Left colon (tissue), 2 donors: ENCODE data around the gene TECTA. TPM values are rescaled to one million over a fixed set of nuclear protein-coding genes. Genes with fewer than 3 reads are reported as not detected.
"Not testable (repeated sequence)": the region's sequence is repeated elsewhere in the genome, so short reads cannot be mapped to it uniquely, and the experiment has no call there.

Source experiments
- ATAC-seq: fragments of 200-7000 bp; cut with Tn5 transposase; one replicate; pipeline ENCODE4 v1.9.1; 2020; ENCODE audit warnings: mild to moderate bottlenecking, moderate library complexity
- DNase-seq, 2 donors: peaks; one replicate each; pipeline ENCODE4 v3.0.0-alpha.2; 2020
- intact Hi-C, 2 donors: fragments of 100-400 bp; cut with DNase I in 1 of 2; cut with micrococcal nuclease in 1 of 2; formaldehyde crosslinking; loops; one replicate each; pipeline versions ENCODE4 v1.11.2 to v1.14.0; 2022; cut with DNase I, micrococcal nuclease
- total RNA-seq, 2 donors: library from RNA; stranded (reverse); fragmentation: NEBNext Ultra II Directional; extraction: Animal tissue kit (Norgen Biotek cat#: 25700); gene quantifications; one replicate each; pipeline ENCODE4 v1.2.1, GENCODE V29; 2021
- donor health status: DM: no; HTN: no; CAD: no.
- donor health status: DM: yes; HTN: yes; CAD: no.

TECTA gene
- total RNA-seq, 2 donors from 2014 or later = 0.14 to 0.24 TPM

DNA sequence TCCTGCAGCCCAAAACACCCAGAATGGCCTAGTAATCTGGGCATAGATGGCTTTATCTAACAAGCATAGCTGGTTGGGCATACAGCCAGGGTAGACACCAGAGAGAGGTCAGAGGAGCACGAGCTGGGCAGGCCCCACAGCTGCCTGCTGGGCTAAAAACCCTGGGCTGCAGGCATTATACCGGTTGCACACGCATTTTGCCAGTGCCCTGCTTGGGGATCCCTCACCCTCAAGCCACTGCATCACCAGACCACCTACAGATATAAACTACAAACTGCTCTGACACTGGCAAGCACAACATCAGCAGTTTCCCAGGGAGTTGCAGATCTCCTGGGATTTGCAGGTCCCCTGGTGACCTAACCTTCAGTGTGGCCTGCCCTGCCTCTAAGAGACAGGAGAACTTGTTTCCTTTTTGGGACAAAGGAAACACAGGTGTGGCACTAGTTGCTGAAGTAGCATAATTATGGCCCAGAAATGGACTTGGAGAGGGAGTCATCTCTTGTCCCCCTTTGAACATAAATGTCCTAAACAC lies 112.4 kb downstream of the TECTA start:
- DNase-seq (no peak), ATAC-seq (no peak)
- intact Hi-C loops = no loop called here

DNA sequence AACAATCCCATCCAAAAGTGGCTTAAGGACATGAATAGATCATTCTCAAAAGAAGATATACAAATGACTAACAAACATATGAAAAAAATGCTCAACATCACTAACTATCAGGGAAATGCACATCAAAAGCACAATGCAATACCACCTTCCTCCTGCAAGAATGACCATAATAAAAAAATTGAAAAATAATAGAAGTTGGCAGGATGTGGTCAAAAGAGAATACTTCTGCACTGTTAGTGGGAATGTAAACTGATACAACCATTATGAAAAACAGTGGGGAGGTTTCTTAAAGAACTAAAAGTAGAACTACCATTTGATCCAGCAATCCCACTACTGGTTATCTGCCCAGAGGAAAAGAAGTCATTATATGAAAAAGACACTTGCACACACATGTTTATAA lies 113.8 kb downstream of the TECTA start:
- DNase-seq (no peak), ATAC-seq (no peak)
- intact Hi-C loops = no loop called here

DNA sequence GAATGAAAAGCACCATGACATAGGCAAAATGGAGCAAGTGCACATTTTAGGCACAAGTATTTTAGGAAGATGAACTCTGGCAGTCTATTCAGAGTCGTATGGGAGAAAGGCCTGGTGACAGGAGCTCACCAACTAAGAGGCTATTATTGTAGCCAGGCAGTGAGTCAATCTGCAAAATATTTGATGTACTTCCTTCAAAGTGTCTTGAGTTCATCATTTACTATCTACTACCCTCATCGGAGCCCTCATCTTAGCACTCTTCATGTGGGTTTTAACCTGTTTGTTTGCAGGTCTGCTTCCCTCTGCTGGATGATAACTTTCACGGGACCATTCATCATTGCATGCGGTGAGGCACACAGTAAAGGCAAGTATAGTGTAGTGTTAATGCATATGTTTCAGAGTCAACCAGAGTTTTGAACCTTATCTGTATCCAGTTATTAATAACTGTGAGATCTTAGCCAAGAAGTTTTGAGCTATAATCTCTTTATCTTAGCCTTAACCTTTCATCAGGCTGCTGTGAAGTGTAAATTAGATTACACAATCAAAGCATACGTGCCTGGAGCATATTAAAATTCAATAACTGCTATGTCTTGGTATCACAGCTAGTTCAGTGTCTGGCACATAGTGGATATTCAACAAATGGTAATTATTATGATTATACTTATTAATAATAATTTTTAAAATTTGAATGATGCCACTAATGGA lies 120.6 kb downstream of the TECTA start:
- DNase-seq (no peak), ATAC-seq (no peak)
- intact Hi-C loops = no loop called here

DNA sequence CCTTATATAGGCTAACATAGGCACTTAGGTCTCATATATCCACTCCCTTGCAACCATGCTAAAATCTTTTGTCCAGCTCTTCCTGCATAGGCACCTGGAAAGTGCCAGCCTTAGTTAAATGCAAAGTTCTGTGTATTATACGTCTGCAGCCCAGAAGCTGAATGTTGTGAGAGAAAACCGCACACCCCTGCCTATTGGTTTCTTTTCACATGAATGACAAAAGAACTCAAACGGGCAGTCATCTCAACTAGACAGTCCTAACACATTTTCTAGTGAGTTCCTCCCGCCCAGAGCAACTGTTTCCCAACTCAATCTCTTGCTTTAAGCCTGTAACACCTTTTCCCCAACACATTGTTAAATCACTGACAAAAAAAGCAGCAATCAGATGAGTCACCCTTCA lies 122.1 kb downstream of the TECTA start:
- intact Hi-C loops = no loop called here
- DNase-seq = no peak

DNA sequence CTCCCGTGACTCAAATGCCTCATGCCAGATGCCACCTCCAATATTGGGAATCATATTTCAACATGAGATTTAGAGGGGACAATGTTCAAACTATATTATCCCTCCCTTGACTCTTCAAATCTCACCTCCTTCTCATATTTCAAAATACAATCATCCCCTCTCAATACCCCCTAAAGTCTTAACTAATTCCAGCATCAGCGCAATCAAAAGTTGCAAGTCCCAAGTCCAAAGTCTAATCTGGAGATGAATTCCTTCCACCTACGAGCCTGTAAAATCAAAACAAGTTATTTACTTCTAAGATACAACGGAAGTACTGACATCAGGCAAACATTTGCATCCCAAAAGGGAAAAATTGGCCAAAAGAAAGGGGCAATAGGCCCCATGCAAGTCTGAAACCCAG lies 124.3 kb downstream of the TECTA start:
- ATAC-seq (no peak), DNase-seq (no peak)

More for the DNA sequence above, 122.1 kb downstream of the TECTA start:
- no peak for ATAC-seq

DNA sequence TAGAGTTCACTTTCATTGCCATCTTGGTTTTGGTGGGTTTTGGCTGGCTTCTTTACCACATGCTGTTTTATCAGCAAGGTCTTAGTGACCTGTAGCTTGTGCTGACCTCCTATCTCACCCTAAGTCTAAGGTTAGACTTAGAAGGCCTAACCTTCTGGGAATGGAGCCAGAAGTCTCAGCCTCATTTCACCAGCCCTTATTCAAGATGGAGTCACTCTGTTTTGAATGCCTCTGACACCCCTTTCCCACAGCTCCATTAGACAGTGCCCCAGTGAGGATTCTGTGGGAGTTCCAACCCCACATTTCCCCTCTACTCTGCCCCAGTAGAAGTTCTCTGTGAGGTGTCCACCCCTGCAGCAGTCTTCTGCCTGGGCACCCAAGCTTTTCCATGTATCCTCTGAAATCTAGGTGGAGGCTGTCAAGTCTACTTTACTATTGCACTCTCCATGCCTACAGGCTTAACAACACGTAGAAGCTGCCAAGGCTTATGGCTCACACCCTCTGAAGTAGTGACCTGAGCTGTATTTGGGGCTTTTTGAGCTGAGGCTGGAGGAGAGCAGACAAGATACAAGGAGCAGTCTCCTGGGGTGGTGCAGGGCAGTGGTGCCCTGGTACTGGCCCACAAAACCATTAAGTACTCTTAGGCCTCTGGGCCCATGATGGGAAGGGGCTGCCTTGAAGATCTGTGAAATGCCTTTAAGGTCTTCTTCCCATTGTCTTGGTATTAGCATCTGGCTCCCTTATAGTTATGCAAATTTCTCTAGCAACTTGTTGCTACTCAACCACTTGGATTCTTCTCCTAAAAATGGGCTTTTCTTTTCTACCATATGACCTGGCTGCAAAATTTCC lies 125.6 kb downstream of the TECTA start:
- intact Hi-C loops = no loop called here
- ATAC-seq = no peak
- DNase-seq = no peak

More for the DNA sequence above, 124.3 kb downstream of the TECTA start:
- intact Hi-C loops = no loop called here

DNA sequence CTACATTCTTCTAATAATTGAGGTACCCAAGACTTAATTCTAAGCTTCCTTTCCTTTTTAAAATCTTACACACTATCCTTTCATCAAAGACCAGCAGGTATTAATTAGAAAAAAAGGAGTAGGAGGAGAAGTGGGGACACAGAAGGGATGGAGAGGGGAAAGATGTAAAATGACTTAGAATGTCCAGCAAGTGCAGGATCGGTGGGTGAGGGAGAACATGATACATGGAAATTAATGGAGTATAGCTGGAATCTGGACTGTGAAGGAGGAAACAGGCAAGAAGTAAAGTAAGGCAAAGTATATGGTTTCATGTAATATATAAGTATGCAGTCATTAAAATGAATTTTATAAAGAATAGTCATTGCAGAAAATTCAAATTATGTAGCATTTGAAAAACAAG lies 127.8 kb downstream of the TECTA start:
- intact Hi-C loops = no loop called here
- ATAC-seq = no peak

DNA sequence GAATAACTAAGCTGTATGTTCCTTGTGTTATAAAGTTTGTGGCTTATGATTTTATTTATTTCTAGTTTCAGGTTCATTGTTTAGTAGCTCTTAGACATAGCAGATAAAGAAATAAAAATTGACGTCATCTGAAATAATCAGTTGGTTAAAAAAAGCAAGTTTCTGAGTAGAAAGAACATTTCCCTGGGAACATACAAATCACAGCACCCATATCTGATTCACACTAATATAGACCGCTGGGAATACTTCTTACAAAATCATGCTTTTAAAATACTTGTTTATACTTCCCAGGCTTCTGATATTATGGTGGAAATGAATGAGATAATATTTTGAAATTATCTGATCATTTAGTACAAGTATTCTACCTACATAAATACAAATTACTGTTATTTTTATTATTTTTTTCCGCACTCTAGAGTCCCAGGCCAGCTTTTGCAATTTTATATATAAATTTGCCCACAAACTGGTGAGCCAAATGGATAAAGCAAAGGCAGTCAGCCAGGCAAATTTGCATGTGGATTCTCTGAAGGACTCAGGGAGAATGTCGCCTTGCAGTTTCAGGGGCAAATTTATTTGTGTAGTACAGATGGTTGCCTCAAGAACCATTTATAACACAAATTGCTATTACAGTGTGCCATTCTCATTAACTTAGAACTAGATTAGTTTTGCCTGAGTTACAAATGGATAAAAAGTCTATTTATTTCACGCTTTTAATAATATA lies 128.6 kb downstream of the TECTA start:
- DNase-seq (no peak), ATAC-seq (no peak)
- intact Hi-C loops = no loop called here

More for the DNA sequence above, 127.8 kb downstream of the TECTA start:
- DNase-seq = no peak

DNA sequence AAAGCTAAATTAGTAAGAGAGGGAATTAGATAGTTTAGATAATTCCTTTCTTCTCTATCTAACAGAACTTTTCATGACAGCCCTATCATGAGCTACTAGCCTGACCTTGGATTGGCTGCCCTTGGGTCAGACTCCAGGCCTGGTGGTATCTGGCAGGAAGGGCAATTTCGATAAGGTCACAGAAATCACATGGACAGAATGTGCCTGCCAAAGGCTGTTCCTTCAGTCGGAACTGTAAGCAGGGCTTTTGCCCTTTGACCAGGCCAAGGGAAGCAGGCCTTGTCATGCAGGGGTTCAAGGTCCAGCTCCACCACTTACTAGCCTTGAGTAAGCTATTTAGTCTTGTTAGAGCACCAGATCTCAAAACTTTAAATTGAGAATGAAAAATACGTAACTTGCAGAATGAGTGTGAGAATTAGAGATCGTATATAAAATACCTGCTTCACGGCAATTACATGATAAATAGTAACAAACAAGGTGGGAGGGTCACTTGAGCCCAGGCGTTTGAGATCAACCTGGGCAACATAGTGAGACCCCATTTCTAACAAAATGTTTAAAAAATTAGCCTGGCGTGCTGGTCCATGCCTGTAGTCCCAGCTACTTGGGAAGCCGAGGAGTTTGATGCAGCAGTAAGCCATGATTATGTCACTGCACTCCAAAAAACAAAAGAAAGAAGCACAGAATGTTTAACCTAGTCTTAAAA lies 130.7 kb downstream of the TECTA start:
- intact Hi-C loops = no loop called here
- DNase-seq (no peak), ATAC-seq (peak; percentile 86)

DNA sequence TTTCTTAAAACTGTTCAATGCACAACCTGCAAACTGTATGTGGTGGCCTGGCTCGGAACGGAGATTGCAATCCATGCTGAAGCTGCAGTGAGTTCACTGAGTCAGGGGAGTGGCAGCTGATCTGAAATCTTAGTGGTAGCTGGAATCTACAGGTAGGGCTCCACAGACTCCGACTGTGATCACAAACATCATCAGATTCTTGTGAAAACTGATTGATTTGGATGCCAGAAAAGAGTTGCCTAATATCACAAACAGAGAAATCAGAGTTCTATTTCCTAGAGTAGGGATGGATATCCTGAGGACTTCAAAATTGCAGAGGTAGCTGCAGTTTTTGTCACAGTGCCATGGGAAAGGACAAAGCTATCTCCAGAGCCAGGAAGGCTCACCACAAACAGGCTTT lies 134.0 kb downstream of the TECTA start:
- intact Hi-C loops = no loop called here
- no peak for ATAC-seq
- no peak for DNase-seq

DNA sequence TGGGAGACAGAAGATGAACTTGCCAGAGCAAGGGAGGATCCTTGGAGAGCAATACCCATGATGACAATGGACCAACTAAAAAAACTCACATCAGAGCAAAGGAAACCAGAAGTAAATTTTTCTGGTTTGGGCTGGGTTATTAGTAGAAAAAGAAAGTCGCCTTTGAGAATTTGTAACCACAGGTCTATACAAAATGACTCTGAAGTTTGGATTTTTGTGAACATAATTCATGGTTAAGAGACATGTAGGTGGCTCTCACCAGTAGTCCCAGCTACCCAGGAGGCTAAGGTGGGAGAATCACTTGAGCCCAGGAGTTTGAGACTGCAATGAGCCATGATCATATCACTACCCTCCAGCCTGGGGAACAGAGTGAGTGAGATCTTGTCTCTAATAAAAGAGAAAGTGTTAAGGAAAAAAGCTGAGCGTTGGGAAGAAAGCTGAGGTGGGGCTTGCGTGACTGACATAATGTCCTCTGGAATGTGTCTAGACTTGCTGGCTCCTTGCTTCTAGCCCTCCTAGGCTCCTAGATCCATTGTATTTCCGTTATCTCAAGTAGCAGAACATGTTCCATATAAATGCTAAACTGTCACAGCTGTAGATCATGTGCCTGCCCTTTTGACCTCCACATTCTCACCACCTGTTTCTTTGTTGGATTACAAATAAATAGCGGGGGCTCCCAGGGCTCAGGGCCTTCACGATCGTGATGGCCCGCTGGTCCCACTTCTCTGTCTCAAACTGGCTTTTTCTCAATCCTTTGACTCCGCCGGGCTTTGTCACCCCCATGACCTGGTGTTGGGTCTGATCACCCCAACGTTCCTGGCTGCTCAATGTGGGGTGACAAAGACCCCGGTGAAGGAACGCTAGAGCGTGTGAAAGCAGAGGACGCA lies 135.3 kb downstream of the TECTA start:
- intact Hi-C loops = no loop called here
- DNase-seq = no peak
- ATAC-seq = no peak

DNA sequence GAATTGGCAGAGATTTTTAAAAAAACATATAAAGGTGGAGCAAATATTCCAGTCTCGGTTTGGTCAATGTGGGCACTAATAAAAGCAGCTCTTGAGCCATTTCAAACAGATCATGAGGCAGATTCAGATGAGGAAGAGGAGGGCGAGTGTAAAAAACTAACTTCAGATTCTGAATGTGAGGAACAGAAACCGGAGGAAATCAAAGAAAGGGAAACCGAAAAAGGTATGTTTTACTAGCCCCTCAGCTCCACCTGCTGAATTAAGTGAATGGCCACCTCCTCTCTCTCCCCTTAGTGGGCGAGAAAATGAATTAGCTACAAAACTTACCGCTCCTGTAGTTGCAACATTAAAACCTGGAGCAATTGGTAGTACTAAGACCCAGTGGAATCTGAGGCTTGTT lies 136.2 kb downstream of the TECTA start:
- ATAC-seq, intact Hi-C loops, DNase-seq: not testable (repeated sequence)

DNA sequence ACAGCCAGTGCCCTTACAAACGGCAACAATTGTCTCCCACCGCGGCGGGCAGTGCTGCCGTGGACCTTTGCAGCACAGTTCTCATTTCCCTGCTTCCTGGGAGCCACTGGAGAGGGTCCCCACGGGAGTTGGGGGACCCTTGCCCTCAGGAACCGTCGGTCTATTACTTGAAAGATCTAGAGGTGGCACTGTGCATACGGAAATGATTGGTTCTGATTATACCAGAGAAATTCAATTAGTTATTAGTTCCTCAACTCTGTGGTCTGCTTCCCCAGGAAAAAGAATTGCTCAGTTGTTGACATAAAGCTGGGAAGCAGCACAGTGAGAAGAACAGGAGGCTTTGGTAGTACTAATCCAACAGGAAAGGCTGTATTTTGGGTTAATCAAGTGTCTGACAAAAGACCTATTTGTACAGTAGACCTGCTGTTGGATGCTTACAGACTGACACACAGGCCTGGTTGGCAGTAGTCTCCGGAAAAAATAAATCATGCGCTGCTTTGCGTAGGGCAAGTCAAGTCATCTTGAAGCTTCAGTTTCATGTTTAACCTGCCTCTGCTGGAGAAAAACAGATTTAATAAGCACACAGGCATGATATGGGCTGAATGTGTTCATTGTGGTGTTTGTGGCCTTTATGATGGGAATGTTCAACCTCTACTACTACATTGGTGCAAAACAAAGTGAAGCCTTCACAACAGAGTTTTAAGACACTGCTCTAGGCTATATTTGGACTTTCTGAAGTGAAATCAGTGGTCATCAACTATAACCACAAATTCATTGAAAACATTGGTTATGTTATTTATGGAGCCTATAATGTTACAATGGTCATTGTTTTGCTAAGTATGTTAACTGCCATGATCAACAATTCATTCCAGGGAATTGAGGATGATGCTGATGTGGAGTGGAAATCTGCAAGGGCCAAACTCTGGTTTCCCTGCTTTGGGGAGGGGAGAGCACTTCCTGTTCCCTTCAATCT lies 136.9 kb downstream of the TECTA start:
- intact Hi-C loops = no loop called here
- no peak for ATAC-seq
- DNase-seq = no peak

DNA sequence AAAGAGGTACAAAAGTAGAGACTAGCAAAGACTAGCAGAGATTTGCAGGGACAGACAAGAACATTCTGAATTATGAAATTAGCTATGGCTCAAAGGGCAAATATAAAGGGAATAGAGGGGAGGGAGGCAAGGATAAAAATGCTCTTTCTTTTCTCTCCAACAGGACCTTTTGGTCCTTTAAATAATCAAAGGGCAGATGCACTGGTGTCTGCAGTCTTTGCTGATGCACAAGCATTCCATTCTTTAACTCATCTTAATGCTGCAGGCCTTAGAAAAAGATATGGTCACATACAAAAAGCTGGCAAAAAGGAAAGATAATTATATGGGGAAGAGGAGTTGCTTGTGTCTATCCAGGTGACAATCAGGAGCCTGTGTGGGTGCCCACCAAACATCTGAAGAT lies 137.9 kb downstream of the TECTA start:
- DNase-seq (no peak), ATAC-seq (no peak)
- intact Hi-C loops = no loop called here

DNA sequence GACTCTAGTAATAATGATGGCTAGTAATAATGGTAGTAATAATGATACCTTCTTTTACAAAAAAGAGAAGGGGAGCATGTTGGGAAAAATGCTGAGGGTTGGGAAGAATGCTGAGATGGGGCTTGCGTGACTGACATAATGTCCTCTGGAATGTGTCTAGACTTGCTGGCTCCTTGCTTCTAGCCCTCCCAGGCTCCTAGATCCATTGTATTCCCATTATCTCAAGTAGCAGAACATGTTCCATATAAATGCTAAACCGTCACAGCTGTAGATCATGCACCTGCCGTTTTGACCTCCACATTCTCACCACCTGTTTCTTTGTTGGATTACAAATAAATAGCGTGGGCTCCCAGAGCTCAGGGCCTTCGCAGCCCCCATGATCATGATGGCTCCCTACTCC lies 139.0 kb downstream of the TECTA start:
- intact Hi-C loops, DNase-seq, ATAC-seq: not testable (repeated sequence)

DNA sequence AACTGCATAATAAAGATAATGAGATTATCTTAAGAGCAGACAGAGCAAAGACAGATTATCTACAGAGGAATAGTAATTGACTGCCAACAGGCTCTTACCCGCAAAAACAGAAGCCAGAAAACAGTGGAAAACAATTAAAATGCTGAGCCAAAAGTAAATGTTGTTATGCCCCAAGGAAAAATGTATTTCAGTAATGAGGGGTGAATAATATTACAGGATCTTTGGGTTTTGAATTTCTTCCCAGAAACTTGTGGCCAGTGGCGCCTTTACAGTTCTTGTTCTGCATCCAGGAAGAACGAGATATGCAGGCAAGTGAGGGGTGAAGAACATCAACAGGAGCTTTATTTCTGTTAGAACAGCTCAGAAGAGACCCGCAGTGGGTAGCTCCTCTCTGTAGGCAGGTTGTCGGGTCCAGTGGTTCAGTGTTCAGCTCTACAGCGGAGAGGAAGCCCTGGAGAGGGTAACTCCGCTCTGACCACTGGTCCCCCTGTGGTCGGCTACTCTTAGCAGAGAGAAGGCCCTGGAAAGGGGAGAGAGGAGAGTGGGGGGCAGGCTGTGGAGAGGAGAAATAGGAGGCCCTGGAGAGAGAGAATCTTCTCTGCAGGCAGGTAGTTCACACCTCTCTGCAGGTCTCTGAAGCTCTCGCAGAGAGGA lies 139.7 kb downstream of the TECTA start:
- DNase-seq (no peak), ATAC-seq (no peak)
- intact Hi-C loops = no loop called here
